Measurements from ENCODE around the gene CCER1.
A peak's percentile ranks its signal among the peaks of the same experiment; 100 is the strongest.

The CCER1 gene

GRCh38 chr12:90965204-90965603 is 10.2 kb upstream of the CCER1 start:
- no peak for DNase-seq

GRCh38 chr12:90964616-90965015 is 9.6 kb upstream of the CCER1 start:
- DNase-seq: no peak

DNA sequence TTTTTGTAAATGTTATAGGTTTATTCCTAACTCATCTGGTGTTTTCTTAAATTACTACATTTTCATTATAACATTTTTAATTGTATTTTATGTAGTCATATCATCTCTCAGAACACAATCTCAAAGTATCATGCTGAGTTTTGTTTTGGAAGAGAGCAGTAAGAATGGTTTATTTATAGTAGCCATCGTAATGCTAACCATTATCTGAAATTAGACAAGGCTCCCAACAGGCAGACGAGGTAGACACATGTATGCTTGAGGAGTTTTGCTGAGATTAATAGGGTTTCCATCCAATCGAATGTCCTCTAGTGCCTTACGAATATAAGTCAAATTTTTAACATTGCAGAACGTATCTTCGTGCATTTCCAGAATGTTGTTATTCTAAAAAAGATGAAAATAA is 9.0 kb upstream of the CCER1 start:
- no peak for DNase-seq

- no peak for DNase-seq
Measured at GRCh38 chr12:90961154-90961553, 6.2 kb upstream of the CCER1 start.

- DNase-seq: peak; percentile 38
Measured at GRCh38 chr12:90959538-90960139, 4.7 kb upstream of the CCER1 start.

- no peak for DNase-seq
Measured at GRCh38 chr12:90959032-90959431, 4.1 kb upstream of the CCER1 start.

- DNase-seq: no peak
Measured at GRCh38 chr12:90958347-90958746, 3.4 kb upstream of the CCER1 start.

- no peak for DNase-seq
Measured at GRCh38 chr12:90954428-90954827, 548 bp downstream of the CCER1 start.

DNA sequence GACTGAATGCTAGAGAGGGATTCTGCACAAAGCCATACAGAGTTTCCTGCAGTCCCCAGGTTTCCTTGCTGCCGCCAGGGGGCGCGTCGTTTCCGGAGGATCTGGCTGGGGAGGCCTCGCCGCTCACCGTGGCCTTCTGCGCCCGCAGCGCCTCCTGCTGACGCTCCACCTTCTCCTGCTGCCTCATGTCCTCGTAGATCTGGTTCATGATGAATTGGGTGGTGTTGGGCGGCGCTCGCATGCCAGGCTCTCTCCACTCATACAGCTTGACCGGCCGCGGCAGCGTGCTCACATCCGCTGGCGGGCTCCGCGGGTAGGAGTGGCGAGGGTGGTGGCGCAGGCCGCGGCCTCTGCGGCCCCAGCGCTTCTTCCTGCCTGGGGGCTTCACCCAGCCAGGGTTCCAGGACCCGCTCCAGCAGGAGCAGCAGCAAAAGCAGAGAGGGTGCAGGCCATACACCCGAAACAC is 987 bp downstream of the CCER1 start:
- DNase-seq: no peak

DNA sequence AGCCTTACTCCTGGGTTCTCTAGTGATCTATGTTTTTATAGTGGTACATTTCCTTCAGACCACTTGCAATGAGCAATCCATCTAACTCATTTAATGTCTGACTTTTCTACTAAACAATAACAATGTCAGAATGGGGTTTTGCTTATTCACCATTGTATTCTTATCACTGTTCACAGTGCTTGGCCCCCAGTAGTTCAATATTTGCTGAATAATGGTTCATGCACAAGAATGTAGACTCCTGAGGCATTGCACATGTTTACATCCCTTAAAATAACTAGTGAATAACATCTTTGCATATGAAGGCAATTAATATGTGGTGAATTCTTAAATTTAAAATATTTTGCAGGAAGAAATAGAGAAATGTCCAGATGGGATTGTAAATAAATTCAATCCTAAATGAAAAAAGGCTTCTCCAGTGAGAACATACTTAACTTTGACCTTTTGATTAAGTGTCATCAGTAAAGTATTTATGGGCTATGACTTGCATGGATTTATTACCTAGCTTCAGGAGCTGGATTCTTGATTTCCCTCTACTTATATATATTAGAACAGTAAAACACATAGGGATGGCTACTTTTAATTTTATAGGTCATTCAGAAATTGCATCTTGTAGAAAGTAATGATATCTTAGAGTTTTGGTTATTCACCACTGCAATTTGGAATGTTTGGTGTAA is 3.4 kb downstream of the CCER1 start:
- no peak for DNase-seq

DNA sequence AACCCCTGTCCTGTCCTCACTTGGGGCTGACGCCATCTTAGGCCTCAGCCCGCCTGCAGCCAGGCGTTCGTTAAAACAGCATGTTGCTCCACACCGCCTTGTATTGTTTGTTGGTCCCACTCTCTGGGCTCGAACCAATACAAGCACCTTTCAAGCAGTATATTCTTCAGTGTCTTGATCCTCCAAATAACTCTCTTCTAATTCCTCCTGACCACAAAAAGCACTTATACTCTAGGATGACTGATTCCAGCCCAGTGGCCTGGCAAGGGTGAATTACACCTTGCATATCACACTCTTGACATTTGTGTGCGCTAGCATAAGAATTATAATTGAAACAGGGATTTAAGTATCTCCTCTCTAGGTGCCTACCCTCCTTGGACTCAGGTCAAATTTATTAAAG is 7.1 kb downstream of the CCER1 start:
- DNase-seq: no peak

DNA sequence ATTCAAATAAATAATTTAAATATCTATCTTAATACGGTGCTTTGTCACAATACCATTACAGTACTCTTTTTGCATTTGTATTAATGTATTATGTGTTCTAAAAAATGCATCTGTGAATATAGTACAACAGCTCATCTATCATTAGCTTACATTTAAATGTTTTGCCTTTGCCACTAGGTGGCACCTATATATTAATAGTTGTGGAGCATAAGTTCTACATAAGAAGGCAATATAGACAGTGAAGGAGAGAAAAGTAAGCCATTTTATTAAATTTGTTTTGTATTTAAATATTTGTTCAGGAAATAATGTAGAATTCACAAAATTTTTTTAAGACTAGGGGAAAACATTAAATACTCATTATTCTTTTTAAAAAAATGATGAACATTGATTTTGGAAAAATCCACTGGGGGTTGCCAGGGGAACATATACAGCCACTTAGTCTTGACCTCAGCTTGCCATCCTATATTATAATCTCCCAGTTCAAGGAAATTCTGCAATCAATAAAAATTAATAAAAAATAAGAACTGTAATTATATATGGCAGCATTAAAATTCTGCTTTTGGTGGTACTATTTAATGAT is 9.8 kb downstream of the CCER1 start:
- DNase-seq: no peak

GRCh38 chr12:90943255-90943654 is 11.7 kb downstream of the CCER1 start:
- DNase-seq: no peak

DNA sequence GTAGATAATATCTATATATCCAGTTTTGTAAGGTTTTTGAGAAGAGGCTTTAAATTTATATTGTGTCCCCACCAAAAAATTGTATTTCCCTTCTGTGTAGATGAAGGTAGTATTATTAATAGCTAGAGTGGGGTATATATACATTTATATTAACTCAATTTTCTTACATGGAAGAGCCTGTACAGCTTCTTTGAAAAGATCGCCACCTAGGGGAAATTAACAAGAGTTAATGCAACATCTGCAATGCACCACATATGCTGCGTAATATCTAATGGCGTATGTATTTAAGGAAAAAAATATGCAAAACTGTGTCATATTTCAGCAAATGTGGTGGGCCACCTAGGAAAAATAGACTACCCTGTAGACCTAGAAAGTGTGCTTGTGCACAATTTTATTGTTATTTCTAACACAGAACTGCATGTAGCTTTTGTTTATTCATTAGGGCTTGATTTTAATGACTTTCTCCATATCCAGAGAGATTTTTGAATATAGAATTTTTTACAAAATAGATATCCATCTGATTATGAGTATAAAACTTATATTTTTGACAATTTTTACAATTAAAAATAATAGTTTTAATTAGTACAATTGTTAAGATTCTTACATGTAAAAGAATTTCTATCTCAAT is 14.0 kb downstream of the CCER1 start:
- no peak for DNase-seq

- DNase-seq: no peak
Measured at GRCh38 chr12:90939382-90939781, 15.6 kb downstream of the CCER1 start.

DNA sequence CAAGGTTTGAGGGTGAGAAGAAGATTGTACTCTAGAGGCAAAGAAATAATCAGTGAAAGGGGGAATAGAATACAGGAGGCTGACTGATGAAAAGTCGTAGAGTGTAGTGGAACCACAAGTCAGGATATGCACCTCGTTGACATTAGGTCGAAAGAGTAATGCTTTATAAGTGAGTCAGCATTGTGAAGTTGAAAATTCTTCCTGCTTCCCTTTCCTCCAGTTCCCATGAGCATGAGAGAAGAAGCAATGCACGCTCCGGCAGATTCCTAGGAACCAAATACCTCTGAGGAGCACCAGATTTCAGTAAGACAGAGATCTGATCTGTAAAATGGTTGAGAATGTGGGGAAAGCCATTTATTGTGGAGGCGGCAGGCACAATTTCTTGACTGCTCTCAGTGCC is 16.5 kb downstream of the CCER1 start:
- DNase-seq: no peak

GRCh38 chr12:90937651-90938050 is 17.3 kb downstream of the CCER1 start:
- no peak for DNase-seq

GRCh38 chr12:90936230-90937005 is 18.6 kb downstream of the CCER1 start:
- no peak for DNase-seq

DNA sequence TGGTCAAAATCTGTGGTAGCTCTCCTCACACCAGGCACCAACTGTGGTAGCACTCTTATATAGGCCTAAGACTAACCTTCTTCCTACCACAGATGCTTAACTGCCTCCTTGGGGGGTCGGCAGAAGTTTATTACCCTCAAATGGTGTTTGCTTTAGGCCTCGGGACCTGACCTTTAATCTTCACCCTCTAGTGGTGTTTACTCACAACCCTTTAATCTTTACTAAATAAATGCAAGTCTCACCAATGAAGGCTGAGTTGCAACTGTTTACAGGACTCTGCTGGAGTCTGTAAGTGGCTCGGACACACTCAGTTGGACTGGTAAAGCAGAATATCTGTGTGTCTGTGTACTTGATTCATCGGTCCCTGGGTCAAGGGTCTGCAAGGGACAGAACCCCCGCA is 29.4 kb downstream of the CCER1 start:
- no peak for DNase-seq

DNA sequence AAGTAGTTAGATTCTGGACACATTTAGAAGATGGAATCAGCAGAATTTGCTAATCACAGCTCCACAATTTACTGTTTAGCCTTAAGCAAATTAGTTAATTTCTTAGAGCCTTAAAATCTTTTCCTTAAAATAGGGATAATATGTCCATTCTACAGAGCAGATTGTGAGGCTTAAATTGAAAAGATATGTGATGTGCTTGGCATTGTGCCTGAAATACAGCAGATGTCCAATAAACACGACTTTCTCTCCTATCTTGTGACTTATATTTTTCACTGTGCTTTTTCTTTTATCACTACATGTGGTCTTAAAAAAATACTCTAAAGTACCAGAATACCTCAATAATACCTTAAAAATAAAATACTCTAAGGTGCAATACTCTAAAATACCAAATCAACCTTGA is 30.6 kb downstream of the CCER1 start:
- DNase-seq: no peak

- no peak for DNase-seq
Measured at GRCh38 chr12:90922145-90922627, 32.8 kb downstream of the CCER1 start.

DNA sequence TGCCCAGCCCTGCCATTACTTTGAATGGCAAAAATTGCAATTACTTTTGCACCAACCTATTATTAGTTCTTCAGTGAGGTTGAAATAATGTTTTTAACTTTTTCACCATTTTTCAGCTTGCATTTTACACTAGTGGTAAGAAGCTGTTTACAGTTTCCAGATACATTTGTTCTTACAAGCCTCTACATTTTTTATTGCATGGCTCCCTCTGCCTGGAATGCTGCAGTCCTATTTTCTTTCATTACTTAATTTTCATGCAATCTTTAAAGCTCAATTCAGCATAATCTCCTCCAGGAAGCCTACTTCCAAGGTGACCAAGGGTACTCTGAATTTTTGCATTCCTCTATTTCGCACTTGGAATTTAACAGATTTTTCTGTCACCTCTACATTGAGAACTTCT is 33.4 kb downstream of the CCER1 start:
- no peak for DNase-seq

DNA sequence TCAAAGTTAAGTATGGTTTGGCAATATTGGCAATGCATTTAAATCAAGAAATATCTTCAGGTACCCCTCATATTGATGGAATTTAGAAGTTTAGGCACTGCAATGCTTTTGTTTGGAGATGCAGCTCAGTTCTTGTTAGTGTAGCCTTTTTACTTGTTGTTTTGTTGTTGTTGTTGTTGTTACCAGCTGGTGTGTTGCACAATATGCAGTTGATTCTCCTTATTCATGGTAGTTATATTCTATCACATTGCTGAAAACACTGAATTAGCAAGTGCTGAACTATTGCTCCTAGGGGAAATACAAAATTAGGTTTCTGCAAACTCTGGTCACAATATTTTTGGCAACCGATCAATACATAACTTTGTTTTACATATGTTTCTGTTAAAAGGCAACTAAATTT is 34.8 kb downstream of the CCER1 start:
- DNase-seq: no peak

All from retina (tissue), 1 donor.